ENCODE measurements around the gene SAMSN1.
"Not testable (repeated sequence)": the region's sequence is repeated elsewhere in the genome, so short reads cannot be mapped to it uniquely, and the experiment has no call there.

SAMSN1 gene

GRCh38 chr21:14527696-14528652 lies 18.1 kb downstream of the SAMSN1 start:
- no peak for DNase-seq

GRCh38 chr21:14526836-14527695 lies 19.0 kb downstream of the SAMSN1 start:
- DNase-seq = peak; percentile 43

DNA sequence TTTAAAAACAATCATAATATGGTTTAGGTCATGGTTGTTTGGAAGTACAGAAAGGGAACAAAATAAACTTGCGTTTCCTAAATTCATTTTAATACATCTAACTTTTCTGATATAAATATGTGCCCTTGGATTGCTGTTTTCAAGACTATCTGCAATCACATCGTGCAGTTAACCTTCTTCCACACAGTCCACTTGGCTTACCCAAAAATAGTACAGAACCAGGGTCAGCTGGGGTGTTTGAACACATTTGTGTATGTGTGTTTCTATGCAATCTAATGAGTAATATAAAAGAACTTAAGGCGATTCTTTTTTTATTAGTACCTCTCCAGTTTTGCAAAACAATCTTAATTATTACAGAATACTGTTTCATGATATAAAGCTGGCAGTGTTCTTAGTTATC lies 19.9 kb downstream of the SAMSN1 start:
- no peak for DNase-seq

DNA sequence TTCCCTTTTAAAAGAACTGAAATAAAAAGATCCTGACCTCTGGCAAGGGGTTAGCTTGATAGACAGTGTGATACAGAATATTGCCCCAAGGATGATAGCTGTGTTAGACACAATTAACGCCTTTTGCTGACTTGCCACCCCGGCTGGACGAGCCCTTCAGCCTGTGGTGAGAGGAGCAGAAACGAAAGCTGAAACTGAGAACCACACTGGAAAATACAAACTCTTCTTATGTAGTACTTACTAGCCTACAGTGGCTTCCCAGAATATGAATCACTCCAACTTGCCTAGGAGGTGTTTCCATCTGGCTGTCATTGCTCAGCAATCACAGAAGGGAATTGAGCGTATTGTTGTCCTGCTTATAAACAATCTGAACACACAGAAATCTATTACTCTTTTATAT lies 22.9 kb downstream of the SAMSN1 start:
- DNase-seq = peak; percentile 59

DNA sequence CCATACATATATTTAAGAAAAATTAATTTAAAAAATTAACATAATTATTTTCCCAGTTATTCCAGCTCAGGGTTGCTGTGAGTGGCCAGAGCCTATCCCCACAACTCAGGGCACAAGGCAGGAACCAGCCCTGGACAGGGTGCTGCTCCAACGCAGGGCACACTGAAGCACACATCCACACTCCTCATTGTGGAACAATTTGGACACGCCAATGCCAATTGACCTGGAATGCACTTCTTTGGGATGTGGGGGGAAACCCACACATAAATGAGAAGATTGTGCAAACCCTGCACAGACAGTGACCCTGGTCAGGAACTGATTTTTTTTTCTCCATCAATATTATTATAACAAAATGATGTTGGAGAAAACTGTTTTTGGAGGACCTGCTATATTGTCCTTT lies 23.4 kb downstream of the SAMSN1 start:
- no peak for DNase-seq

DNA sequence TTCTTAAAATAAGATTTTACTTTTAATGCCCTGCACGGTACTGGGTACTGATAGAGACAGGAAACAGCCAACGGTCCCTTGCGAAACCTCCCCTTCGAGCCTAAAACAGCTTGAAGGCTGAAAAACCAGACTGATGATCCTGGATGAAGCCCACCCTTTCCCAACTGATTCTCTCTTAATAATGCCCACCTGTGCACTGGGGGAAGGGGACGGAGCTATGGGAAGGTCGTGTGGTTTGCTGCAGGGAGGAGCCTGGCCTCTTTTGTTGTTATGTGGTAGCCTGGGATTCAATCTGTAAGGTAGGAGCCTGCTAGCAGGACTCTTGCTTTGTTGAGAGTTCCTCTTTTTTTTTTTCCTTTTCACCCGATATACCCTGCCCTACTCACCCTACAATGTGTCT lies 25.6 kb downstream of the SAMSN1 start:
- no peak for DNase-seq

GRCh38 chr21:14519000-14519399 lies 27.1 kb downstream of the SAMSN1 start:
- no peak for DNase-seq

DNA sequence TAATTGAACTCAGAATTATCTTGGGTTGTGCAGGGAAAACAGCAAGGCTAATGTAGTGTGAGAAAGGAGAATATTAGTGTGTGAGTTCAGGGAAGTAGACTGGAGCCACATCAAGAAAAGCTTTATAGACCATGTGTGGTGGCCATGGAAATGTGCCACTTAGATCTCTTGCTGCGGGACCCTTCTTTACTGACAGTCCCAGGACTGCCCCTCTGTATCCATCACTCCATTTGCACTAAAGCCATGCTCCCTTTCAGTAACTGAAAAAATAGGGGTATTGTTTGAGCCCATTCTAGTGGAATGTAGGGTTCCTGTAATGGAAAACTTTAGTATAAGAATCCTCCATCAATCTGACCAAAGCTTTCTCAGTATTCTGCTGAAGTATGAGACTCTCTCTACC lies 32.3 kb downstream of the SAMSN1 start:
- no peak for DNase-seq

- DNase-seq = not testable (repeated sequence)
Observed at GRCh38 chr21:14506859-14507457, 39.2 kb downstream of the SAMSN1 start.

- DNase-seq = no peak
Observed at GRCh38 chr21:14500873-14501272, 45.2 kb downstream of the SAMSN1 start.

GRCh38 chr21:14499316-14499715 lies 46.8 kb downstream of the SAMSN1 start:
- DNase-seq = no peak

DNA sequence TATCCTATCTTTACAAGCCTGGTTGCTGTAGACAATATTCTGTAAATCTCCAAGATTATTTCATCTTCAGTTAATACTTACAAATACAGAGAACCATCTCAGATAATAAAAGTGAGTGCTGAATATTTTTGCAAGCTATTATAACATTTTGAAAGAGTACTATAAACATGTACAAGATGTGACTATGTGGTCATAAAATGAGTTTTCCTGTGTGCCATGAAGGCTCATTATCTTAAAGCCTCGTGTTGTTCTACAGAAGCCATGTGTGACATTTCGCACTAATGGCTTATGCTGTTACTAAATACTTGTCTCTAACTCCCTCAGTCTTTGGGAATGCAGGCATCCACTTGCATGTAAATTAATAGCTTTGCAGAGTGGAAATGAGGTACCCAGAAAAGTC lies 48.3 kb downstream of the SAMSN1 start:
- DNase-seq = no peak

DNA sequence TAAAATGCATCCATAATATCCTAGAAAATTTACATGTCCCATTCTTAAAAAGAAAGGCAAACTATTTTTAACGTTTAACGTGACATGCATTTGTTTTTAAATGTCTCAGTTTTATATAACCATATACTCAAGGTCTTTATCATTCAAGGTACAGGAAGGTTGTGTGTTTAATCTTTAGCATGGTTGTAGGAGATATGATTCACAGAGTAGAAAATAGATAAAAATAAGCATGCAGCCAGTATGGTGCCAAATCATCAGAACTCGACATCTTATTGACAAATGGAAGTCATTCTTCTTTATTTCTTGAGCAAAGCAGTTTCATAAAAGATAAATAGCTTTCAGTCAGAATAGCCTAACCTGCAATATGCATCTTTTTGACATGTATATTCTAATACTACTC lies 51.0 kb downstream of the SAMSN1 start:
- no peak for DNase-seq

GRCh38 chr21:14494181-14494580 lies 51.9 kb downstream of the SAMSN1 start:
- not testable (repeated sequence) for DNase-seq

DNA sequence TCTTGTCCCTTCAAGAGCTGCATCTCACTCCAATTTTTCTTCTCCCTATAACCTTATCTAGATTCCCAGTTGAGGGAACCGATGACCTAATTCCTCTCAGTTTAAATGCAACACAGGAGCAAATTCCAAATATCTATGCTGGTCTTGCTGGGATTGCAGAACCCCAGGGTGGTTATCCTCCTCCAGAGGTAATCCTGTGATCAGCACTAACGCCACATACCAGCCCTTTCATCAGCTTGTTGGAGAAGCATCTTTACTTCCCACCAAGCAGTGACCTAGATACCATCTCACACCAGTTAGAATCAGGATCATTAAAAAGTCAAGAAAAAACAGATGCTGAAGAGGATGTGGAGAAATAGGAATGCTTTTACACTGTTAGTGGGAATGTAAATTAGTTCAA lies 52.4 kb downstream of the SAMSN1 start:
- DNase-seq = no peak

DNA sequence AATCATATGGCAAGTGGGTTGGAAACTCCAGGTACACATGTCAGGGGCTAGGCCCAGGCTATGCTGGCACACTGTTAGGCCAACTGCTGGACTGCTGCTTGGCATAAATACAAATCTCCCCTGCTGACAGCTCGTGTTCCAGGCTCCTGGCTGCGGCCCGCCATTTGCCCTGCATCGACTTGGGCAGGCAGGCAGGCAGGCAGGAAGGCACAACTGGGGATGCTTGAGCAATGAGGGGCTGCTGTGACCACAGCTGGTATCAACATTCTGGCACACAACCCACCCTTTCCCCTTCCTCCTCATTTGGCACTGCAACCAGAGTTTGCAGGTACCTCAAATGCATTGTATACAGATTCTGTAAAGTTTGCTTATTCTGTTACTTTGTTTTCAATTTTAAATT lies 53.2 kb downstream of the SAMSN1 start:
- no peak for DNase-seq

- no peak for DNase-seq
Observed at GRCh38 chr21:14491269-14491681, 54.8 kb downstream of the SAMSN1 start.

DNA sequence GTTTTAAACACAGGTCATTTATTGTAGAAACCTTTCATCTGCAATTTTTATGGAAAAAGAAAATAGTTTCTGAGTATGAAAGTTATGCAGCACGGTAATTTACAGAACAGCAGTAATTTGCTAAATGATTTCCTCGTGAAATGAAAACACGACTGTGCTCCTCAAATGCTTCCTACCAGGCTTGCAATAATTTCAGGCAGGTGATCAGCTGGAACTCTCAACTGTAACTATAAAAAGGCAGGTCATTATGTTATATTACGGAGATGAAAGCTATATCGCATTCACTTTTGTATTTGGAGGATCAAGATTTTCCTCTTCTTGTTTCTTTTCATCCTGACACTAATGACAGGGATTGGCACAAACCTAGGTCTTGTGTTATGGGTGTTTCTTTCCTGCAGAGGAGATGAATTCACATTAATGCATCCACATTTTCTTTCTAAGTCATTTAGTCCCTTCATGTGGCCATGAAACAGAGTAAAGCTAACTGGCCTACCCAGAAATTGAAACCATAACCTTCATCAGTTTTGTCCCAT lies 57.4 kb downstream of the SAMSN1 start:
- DNase-seq = no peak

DNA sequence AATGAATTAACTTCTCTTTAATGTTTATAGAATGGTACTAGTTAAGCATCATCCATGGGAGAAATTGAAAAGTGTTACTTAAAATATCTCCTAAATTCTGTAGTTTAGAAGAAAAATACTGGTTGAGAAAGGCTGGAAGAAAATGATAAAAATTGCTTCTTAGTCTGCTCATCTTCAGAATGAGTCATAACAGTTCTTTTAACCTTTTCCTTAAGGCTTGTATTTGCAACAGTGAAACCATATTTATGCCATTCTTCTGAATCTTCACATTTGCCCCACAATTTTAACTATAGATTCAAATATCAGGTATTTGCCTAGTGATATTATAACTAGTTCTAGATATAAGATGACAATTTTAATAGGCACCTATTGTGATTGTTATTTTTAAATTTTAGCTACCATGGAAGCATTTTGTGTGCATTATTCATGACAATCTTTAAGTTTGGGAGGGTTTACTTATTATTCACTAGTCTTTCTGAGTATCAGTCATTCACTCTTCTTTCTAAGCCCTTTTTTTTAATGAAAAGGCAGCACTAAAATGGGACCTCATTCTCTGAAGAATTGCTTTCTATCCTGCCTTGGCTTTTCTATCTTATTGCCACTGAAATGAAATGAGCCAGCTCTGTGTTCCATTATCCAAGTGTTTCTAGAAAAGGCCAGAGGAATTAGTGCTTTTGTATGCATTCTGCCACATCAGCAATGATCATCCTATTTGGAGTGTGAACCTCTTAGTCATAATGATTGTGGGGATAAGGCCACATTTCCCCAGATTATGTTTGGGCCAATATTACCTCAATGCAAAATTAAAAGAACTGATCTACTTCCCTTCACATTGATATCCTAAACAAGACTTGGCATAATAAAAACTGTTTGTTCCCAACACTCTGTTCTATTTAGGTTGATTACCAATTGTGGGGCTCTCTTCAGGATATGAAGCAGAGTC lies 58.4 kb downstream of the SAMSN1 start:
- no peak for DNase-seq

- DNase-seq = no peak
Observed at GRCh38 chr21:14486869-14487268, 59.2 kb downstream of the SAMSN1 start.

DNA sequence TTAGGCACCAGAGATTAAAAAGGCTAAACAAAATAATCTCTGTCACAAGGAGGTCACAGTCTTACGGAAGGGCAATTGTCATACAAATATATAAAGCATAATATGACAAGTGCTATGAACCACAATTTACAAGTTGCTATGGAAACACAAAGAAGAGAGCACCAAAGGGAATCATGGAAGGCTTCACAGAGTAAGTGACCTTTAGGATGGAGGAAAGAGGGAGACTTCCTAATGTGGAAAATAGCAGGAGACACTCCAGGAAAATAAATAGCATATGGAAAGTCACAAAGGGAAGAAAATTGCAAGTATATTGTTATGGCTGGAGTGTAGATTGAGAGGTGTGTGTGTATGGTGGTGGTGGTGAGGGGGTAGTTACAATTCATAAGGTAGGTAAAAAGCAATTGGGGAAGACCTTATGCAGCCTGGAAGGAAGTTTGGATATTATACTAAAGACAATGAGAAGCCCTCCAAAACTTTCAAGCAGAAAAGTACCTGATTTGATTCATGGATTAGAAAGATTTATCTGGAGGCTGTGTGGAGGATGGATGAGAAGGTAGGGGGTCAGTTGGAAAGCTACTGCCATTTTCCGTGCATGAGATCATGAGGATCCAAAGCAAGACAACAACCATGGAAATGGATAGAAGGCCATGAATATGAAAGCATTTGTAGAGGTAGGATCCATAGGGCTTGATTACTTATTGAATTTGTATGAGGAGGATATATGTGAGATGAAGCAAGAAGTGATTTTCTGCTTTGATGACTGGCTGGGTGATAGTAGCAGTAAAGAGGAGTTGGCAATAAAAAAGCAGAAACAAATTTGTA lies 61.7 kb downstream of the SAMSN1 start:
- DNase-seq = no peak

Measured in CD4-positive, alpha-beta T cell treated with Interleukin-21 for 1 hour (primary cell).